Measurements from ENCODE around the gene TCEAL1.
"Not testable (repeated sequence)": the region's sequence is repeated elsewhere in the genome, so short reads cannot be mapped to it uniquely, and the experiment has no call there.

Gene TCEAL1

GRCh38 chrX:103647630-103648029 lies 18.9 kb downstream of the TCEAL1 start:
- H3K4me3 ChIP-seq (ENCODE audit: severe bottlenecking), result no peak overlapping the region
- no peaks in the 10 kb centered on the region for H3K36me3 ChIP-seq (ENCODE audit: low read depth)
- DNase-seq (ENCODE audit: low spot score), result no peak
- no peak for TF ChIP-seq CTCF (IDR thresholded peaks at IDR 0.05; ENCODE audit: poor library complexity, severe bottlenecking)
- no peaks in the 10 kb centered on the region for H3K9me3 ChIP-seq (ENCODE audit: severe bottlenecking)
- H3K27me3 ChIP-seq (ENCODE audit: insufficient read depth, poor library complexity, severe bottlenecking), result no peaks in the 10 kb centered on the region
- no peak for ATAC-seq (ENCODE audit: low read depth)
- H3K27ac ChIP-seq (ENCODE audit: poor library complexity, severe bottlenecking), result no peak overlapping the region
- H3K4me1 ChIP-seq (ENCODE audit: insufficient read depth, poor library complexity, severe bottlenecking), result no peaks in the 10 kb centered on the region

GRCh38 chrX:103651151-103651773 lies 22.5 kb downstream of the TCEAL1 start:
- Histone ChIP-seq H3K36me3 (ENCODE audit: low read depth) (no peaks in the 10 kb centered on the region), H3K27me3 (ENCODE audit: insufficient read depth, poor library complexity, severe bottlenecking) (no peaks in the 10 kb centered on the region), H3K9me3 (ENCODE audit: severe bottlenecking) (no peaks in the 10 kb centered on the region), H3K27ac (ENCODE audit: poor library complexity, severe bottlenecking) (no peak overlapping the region), H3K4me1 (ENCODE audit: insufficient read depth, poor library complexity, severe bottlenecking) (peaks cover 5% of the 10 kb centered on the region), H3K4me3 (ENCODE audit: severe bottlenecking) (no peak overlapping the region)
- DNase-seq (ENCODE audit: low spot score), result no peak
- ATAC-seq (ENCODE audit: low read depth), result no peak
- TF ChIP-seq CTCF (IDR thresholded peaks at IDR 0.05; ENCODE audit: poor library complexity, severe bottlenecking), result no peak

- not testable (repeated sequence) for DNase-seq (ENCODE audit: low spot score); H3K36me3 ChIP-seq (ENCODE audit: low read depth); ATAC-seq (ENCODE audit: low read depth); H3K27me3 ChIP-seq (ENCODE audit: insufficient read depth, poor library complexity, severe bottlenecking); H3K9me3 ChIP-seq (ENCODE audit: severe bottlenecking); H3K4me3 ChIP-seq (ENCODE audit: severe bottlenecking)
- peak overlapping the region; percentile 66 for H3K27ac ChIP-seq (ENCODE audit: poor library complexity, severe bottlenecking)
- peaks cover 17% of the 10 kb centered on the region for H3K4me1 ChIP-seq (ENCODE audit: insufficient read depth, poor library complexity, severe bottlenecking)
These were observed 26.6 kb downstream of the TCEAL1 start for GRCh38 chrX:103655230-103656000.

GRCh38 chrX:103656617-103657016 lies 27.8 kb downstream of the TCEAL1 start:
- Histone ChIP-seq H3K27ac (ENCODE audit: poor library complexity, severe bottlenecking) (peak overlapping the region; percentile 66), H3K27me3 (ENCODE audit: insufficient read depth, poor library complexity, severe bottlenecking) (no peaks in the 10 kb centered on the region)

GRCh38 chrX:103657066-103657465 lies 28.3 kb downstream of the TCEAL1 start:
- not testable (repeated sequence) for H3K36me3 ChIP-seq (ENCODE audit: low read depth); H3K9me3 ChIP-seq (ENCODE audit: severe bottlenecking); DNase-seq (ENCODE audit: low spot score); H3K4me3 ChIP-seq (ENCODE audit: severe bottlenecking); H3K27me3 ChIP-seq (ENCODE audit: insufficient read depth, poor library complexity, severe bottlenecking)
- H3K27ac ChIP-seq (ENCODE audit: poor library complexity, severe bottlenecking), result peak overlapping the region; percentile 66
- peak; percentile 24; the same call in 2 of the 3 replicates for ATAC-seq (ENCODE audit: low read depth)
- H3K4me1 ChIP-seq (ENCODE audit: insufficient read depth, poor library complexity, severe bottlenecking), result peaks cover 17% of the 10 kb centered on the region

More at GRCh38 chrX:103656617-103657016, 27.8 kb downstream of the TCEAL1 start:
- Histone ChIP-seq H3K4me1 (ENCODE audit: insufficient read depth, poor library complexity, severe bottlenecking) (peaks cover 17% of the 10 kb centered on the region), H3K36me3 (ENCODE audit: low read depth) (no peaks in the 10 kb centered on the region), H3K9me3 (ENCODE audit: severe bottlenecking) (no peaks in the 10 kb centered on the region), H3K4me3 (ENCODE audit: severe bottlenecking) (no peak overlapping the region)
- no peak for TF ChIP-seq CTCF (IDR thresholded peaks at IDR 0.05; ENCODE audit: poor library complexity, severe bottlenecking)
- DNase-seq (ENCODE audit: low spot score) (peak; percentile 71), ATAC-seq (ENCODE audit: low read depth) (peak; percentile 94)

Measured in RWPE2 (cell line).